ENCODE results near the gene DBNDD2. TPM values are rescaled to one million over a fixed set of nuclear protein-coding genes. Genes with fewer than 3 reads are reported as not detected.

DBNDD2 gene
- total RNA-seq, 1 donor from 2014 or later, result 10.2 TPM

DNA sequence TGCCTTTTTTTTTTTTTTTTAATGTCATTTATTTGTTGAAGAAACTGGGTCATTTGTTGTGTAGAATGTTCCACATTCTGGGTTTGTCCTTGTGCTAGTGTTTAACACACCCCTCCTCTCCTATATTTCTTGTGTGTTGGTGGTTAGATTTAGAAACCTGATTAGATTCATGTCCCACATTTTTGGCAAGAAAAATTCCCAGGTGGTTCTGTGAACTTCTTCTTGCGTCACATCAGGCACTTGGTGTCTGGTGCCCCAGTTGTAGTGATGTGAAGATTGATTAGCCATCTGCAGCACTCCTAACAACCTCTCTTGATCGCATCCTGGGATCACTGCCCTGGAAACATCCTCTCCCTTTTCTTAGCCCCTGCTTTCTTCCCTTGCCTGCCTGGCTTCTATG, 15.6 kb downstream of the DBNDD2 start:
- Mint-ChIP-seq H3K4me3 (no peak overlapping the region), H3K9me3 (no peaks in the 10 kb centered on the region), H3K4me1 (no peaks in the 10 kb centered on the region), H3K36me3 (peaks cover 16% of the 10 kb centered on the region), H3K27ac (no peak overlapping the region), H3K27me3 (ENCODE audit: insufficient read depth, low read depth) (peaks cover 6% of the 10 kb centered on the region)
- no peaks in the 10 kb centered on the region for H3F3A ChIP-seq (ENCODE audit: low read depth)
- H3K4me3 ChIP-seq, result no peak overlapping the region
- H3K36me3 ChIP-seq, result no peaks in the 10 kb centered on the region
- no peaks in the 10 kb centered on the region for H3K79me2 ChIP-seq (ENCODE audit: low read depth)
- no peaks in the 10 kb centered on the region for H3K27me3 ChIP-seq
- H2AFZ ChIP-seq (replicated peaks), result no peak overlapping the region
- TF ChIP-seq EZH2phosphoT487 (IDR thresholded peaks at IDR 0.05), result no peak
- TF ChIP-seq EZH2 (IDR thresholded peaks at IDR 0.05), result no peak
- TF ChIP-seq, protein P1, sequence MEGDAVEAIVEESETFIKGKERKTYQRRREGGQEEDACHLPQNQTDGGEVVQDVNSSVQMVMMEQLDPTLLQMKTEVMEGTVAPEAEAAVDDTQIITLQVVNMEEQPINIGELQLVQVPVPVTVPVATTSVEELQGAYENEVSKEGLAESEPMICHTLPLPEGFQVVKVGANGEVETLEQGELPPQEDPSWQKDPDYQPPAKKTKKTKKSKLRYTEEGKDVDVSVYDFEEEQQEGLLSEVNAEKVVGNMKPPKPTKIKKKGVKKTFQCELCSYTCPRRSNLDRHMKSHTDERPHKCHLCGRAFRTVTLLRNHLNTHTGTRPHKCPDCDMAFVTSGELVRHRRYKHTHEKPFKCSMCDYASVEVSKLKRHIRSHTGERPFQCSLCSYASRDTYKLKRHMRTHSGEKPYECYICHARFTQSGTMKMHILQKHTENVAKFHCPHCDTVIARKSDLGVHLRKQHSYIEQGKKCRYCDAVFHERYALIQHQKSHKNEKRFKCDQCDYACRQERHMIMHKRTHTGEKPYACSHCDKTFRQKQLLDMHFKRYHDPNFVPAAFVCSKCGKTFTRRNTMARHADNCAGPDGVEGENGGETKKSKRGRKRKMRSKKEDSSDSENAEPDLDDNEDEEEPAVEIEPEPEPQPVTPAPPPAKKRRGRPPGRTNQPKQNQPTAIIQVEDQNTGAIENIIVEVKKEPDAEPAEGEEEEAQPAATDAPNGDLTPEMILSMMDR (IDR thresholded peaks at IDR 0.05), result no peak
- H3K4me2 ChIP-seq, result no peak overlapping the region
- no peak for DNase-seq (ENCODE audit: low spot score)
- H4K20me1 ChIP-seq (ENCODE audit: low read depth), result no peaks in the 10 kb centered on the region
- H3K9ac ChIP-seq, result no peak overlapping the region
- no peak overlapping the region for H3K27ac ChIP-seq
- H3K9me3 ChIP-seq (ENCODE audit: low read depth), result no peaks in the 10 kb centered on the region
- H3K4me1 ChIP-seq, result no peaks in the 10 kb centered on the region

DNA sequence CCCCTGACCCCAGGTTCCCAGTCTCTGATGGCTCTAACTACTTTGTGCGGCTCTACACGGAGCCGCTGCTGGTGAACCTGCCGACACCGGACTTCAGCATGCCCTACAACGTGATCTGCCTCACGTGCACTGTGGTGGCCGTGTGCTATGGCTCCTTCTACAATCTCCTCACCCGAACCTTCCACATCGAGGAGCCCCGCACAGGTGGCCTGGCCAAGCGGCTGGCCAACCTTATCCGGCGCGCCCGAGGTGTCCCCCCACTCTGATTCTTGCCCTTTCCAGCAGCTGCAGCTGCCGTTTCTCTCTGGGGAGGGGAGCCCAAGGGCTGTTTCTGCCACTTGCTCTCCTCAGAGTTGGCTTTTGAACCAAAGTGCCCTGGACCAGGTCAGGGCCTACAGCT, 17.5 kb downstream of the DBNDD2 start:
- H3K9me3 Mint-ChIP-seq, result no peaks in the 10 kb centered on the region
- Histone ChIP-seq H3K36me3 (no peaks in the 10 kb centered on the region), H3K4me3 (no peak overlapping the region), H3F3A (ENCODE audit: low read depth) (no peaks in the 10 kb centered on the region), H3K9me3 (ENCODE audit: low read depth) (no peaks in the 10 kb centered on the region), H2AFZ (replicated peaks) (no peak overlapping the region), H3K79me2 (ENCODE audit: low read depth) (no peaks in the 10 kb centered on the region), H3K27ac (no peak overlapping the region), H3K4me2 (no peak overlapping the region), H3K27me3 (no peaks in the 10 kb centered on the region), H4K20me1 (ENCODE audit: low read depth) (no peaks in the 10 kb centered on the region), H3K9ac (no peak overlapping the region), H3K4me1 (no peaks in the 10 kb centered on the region)
- H3K27me3 Mint-ChIP-seq (ENCODE audit: insufficient read depth, low read depth), result peaks cover 6% of the 10 kb centered on the region
- no peak overlapping the region for H3K4me3 Mint-ChIP-seq
- no peak for DNase-seq (ENCODE audit: low spot score)
- peaks cover 11% of the 10 kb centered on the region for H3K36me3 Mint-ChIP-seq
- H3K4me1 Mint-ChIP-seq, result no peaks in the 10 kb centered on the region
- no peak overlapping the region for H3K27ac Mint-ChIP-seq
- TF ChIP-seq EZH2phosphoT487 (IDR thresholded peaks at IDR 0.05), result no peak
- TF ChIP-seq, protein P1 (IDR thresholded peaks at IDR 0.05), result no peak

DNA sequence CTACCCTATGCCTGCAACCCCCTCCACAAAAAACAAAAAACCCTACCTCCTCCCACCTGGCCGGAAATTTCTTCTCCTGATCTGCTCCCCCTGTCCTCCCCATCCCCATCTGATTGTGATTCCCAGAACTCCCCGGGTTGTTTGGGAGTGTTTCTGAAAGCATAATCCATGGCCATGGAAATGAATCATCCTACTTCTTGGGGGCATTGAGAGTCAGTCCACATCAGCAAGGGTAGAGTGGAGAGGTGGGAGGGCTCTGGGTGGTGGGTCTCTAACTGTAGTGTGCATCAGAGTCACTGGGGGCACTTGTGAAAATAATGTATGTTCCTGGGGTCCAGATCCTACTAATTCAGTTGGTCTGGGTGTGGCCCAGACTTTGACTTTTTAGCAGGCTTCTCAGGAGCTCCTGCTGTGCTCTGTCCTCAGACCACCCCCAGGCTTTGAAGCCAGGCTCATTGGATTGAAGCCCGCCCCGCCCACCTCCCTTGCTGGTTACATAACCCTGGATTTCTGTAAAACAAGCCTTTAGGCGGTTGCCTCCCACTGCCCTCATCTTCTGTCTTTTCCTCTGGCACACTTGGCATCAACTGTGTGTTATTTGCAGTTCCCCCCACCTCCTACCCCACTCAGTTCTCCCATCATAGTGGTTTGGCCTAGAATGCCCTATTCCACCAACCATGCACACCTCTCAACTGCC, 18.4 kb downstream of the DBNDD2 start:
- Histone ChIP-seq H3K79me2 (ENCODE audit: low read depth) (no peaks in the 10 kb centered on the region), H4K20me1 (ENCODE audit: low read depth) (no peaks in the 10 kb centered on the region), H3K4me2 (no peak overlapping the region), H3K27ac (no peak overlapping the region), H3F3A (ENCODE audit: low read depth) (no peaks in the 10 kb centered on the region), H3K36me3 (no peaks in the 10 kb centered on the region), H2AFZ (replicated peaks) (no peak overlapping the region), H3K9me3 (ENCODE audit: low read depth) (no peaks in the 10 kb centered on the region), H3K9ac (no peak overlapping the region), H3K27me3 (no peaks in the 10 kb centered on the region), H3K4me1 (no peaks in the 10 kb centered on the region), H3K4me3 (no peak overlapping the region)
- Mint-ChIP-seq H3K27me3 (ENCODE audit: insufficient read depth, low read depth) (peaks cover 6% of the 10 kb centered on the region), H3K4me1 (no peaks in the 10 kb centered on the region), H3K36me3 (peaks cover 8% of the 10 kb centered on the region), H3K27ac (no peak overlapping the region), H3K9me3 (no peaks in the 10 kb centered on the region), H3K4me3 (no peak overlapping the region)
- DNase-seq (ENCODE audit: low spot score), result no peak
- TF ChIP-seq EZH2phosphoT487 (IDR thresholded peaks at IDR 0.05) (no peak), EZH2 (IDR thresholded peaks at IDR 0.05) (no peak)
- TF ChIP-seq, protein P1 (IDR thresholded peaks at IDR 0.05), result no peak

Measured in neural progenitor cell (in vitro differentiated cells).